Thyroid gland (tissue), 4 donors: Measurements from ENCODE around the gene PTGFRN. TPM values are rescaled to one million over a fixed set of nuclear protein-coding genes. Genes with fewer than 3 reads are reported as not detected.

Experiments
- DNase-seq, 2 donors: peaks; one replicate each; pipeline ENCODE4 v3.0.0-alpha.2; 2019
- H3K27ac ChIP-seq, 3 donors: fragments of 200-600 bp; sonication (generic); 1 replicate in 2 of 3; 2 replicates in 1 of 3; pipeline ENCODE4 v1.5.1; 2016 to 2019; ENCODE audit warnings: mild to moderate bottlenecking in 1 of 3, moderate library complexity in 1 of 3
- H3K27me3 ChIP-seq: fragments of 200-600 bp; sonication (generic); one replicate; pipeline ENCODE4 v1.5.1; 2019
- H3K36me3 ChIP-seq, 2 donors: fragments of 200-600 bp; sonication (generic); one replicate each; pipeline ENCODE4 v1.5.1; 2016 to 2019
- H3K4me1 ChIP-seq, 2 donors: fragments of 200-600 bp; sonication (generic); one replicate each; pipeline ENCODE4 v1.5.1; 2017 to 2019
- H3K4me3 ChIP-seq, 3 donors: fragments of 200-600 bp; sonication (generic); replicated peaks in 1 of 3; 1 replicate in 2 of 3; 2 replicates in 1 of 3; pipeline ENCODE4 v1.5.1; 2016; ENCODE audit warnings: mild to moderate bottlenecking in 1 of 3
- H3K9me3 ChIP-seq: fragments of 200-600 bp; sonication (generic); one replicate; pipeline ENCODE4 v1.5.1; 2017
- POLR2A ChIP-seq, 2 donors: fragments of 450-650 bp; IDR thresholded peaks; one replicate each; pipeline ENCODE4 v1.6.1; 2017; ENCODE audit warnings: antibody characterized with exemption in 2 of 2, mild to moderate bottlenecking in 2 of 2, moderate library complexity in 1 of 2
- WGBS, 2 donors: methylation state at CpG; one replicate each; pipeline ENCODE4 v1.1.5; 2017; 5-methylcytosine and 5-hydroxymethylcytosine counted together
- intact Hi-C: fragments of 100-400 bp; cut with DNase I; formaldehyde crosslinking; loops from one replicate; pipeline ENCODE4 v1.15.1; 2023
- total RNA-seq, 4 donors: library from RNA; depleted of rRNA; stranded (reverse); fragments of >200 nt; gene quantifications; one replicate each; pipeline ENCODE4 v1.2.3, GENCODE V29; 2016
- TF ChIP-seq, protein P1 (sequence below), 6 experiments: fragments of 200-600 bp in 3 of 6; fragments of 450-650 bp in 3 of 6; sonication (generic) in 3 of 6; IDR thresholded peaks; one replicate each; pipeline ENCODE4 v1.5.1; 2016 to 2019; ENCODE audit warnings: antibody characterized with exemption in 6 of 6, mild to moderate bottlenecking in 2 of 6, inconsistent platforms in 1 of 6, moderate library complexity in 1 of 6

PTGFRN gene
- total RNA-seq, 4 donors from 2014 or later: 18.7 to 38.7 (median 27.6) TPM

DNA sequence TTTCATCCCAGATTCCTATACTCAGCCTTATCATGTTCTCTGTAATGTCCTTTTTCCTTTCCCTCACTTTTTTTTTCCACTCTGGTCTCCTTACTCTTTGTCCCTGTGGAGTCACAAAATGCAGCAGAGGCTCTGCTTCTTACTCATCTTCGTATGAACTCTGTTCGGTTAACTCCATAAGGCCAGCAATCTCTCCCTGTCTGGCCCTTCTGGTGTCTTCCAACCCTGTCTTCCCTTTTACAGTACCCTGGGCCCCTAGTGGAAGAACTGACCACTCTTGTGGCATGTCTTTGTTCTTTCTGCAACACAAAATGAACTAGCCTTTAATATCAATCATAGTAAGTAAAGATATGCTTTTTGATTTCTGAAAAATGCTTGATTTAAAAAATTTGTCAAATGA lies 98.9 kb downstream of the PTGFRN start:
- Histone ChIP-seq H3K36me3 (no peaks in the 10 kb centered on the region), H3K27me3 (no peaks in the 10 kb centered on the region), H3K4me3 (no peak overlapping the region), H3K9me3 (no peaks in the 10 kb centered on the region), H3K27ac (no peak overlapping the region), H3K4me1 (no peaks in the 10 kb centered on the region)
- intact Hi-C loops: no loop called here
- TF ChIP-seq, protein P1, sequence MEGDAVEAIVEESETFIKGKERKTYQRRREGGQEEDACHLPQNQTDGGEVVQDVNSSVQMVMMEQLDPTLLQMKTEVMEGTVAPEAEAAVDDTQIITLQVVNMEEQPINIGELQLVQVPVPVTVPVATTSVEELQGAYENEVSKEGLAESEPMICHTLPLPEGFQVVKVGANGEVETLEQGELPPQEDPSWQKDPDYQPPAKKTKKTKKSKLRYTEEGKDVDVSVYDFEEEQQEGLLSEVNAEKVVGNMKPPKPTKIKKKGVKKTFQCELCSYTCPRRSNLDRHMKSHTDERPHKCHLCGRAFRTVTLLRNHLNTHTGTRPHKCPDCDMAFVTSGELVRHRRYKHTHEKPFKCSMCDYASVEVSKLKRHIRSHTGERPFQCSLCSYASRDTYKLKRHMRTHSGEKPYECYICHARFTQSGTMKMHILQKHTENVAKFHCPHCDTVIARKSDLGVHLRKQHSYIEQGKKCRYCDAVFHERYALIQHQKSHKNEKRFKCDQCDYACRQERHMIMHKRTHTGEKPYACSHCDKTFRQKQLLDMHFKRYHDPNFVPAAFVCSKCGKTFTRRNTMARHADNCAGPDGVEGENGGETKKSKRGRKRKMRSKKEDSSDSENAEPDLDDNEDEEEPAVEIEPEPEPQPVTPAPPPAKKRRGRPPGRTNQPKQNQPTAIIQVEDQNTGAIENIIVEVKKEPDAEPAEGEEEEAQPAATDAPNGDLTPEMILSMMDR (IDR thresholded peaks at IDR 0.05): no peak
- TF ChIP-seq POLR2A (IDR thresholded peaks at IDR 0.05): no peak
- WGBS, 2 donors: 70 to 74% methylated on average over 2 of the region's 2 CpGs
- DNase-seq: no peak

DNA sequence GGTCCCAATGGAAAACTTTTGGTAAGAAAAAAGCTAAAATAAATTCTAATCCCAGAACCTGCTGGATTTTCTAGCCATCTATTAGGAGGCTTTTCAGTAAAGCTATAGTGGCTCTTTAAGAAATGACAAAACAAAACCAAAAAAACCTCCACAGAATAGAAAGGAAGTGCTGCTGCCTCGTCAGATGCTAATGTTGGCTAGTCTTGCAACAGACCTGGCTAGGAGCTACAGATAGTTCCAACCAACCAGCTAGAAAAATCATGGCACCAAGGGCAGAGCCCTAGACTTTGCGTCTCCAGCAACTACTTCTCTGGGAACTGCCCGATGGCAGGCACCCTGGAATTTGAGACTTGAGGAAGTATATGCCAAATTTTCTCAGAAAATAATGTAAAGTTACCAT lies 99.4 kb downstream of the PTGFRN start:
- Histone ChIP-seq H3K27ac (no peak overlapping the region), H3K27me3 (no peaks in the 10 kb centered on the region), H3K36me3 (no peaks in the 10 kb centered on the region), H3K9me3 (no peaks in the 10 kb centered on the region), H3K4me1 (no peaks in the 10 kb centered on the region), H3K4me3 (no peak overlapping the region)
- no peak for DNase-seq
- intact Hi-C loops: no loop called here
- no peak for TF ChIP-seq POLR2A (IDR thresholded peaks at IDR 0.05)
- TF ChIP-seq, protein P1 (IDR thresholded peaks at IDR 0.05): no peak
- WGBS, 2 donors: 70 to 76% methylated on average over 3 of the region's 3 CpGs

DNA sequence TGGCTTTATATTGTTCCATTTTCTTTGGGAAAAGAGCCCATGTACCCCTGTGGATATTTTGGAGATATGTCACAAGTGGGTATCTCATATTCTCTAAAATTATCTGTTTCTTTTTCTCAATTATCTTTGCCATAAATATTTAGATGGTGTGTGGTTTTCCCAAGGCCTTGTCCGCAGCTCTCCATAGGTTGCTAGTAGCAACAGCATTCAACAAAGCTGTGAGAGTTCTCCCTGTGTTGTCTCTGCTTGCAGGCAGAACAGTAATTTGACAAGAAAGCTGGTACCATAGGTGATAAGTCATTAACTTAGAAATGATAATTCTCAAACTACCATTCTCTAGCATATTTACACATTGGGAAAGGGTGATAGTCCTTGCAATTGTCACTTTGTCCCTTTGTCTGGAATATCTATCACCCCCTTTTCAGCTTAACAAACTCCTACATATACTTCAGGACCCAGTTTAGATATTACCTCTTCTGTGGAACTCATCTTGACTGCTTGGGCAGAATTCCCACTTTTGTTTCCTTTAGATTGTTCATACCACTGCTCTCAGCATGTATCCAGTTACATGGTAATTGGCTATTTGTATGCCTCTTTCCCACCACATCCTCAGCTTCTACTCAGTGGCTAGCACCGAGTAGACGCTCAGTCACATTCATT lies 100.7 kb downstream of the PTGFRN start:
- Histone ChIP-seq H3K4me3 (no peak overlapping the region), H3K9me3 (no peaks in the 10 kb centered on the region), H3K27me3 (no peaks in the 10 kb centered on the region), H3K27ac (no peak overlapping the region), H3K36me3 (no peaks in the 10 kb centered on the region), H3K4me1 (no peaks in the 10 kb centered on the region)
- DNase-seq: no peak
- WGBS, 2 donors: 95 to 96% methylated on average over 3 of the region's 3 CpGs
- TF ChIP-seq, protein P1 (IDR thresholded peaks at IDR 0.05): no peak
- no peak for TF ChIP-seq POLR2A (IDR thresholded peaks at IDR 0.05)
- intact Hi-C loops: no loop called here

DNA sequence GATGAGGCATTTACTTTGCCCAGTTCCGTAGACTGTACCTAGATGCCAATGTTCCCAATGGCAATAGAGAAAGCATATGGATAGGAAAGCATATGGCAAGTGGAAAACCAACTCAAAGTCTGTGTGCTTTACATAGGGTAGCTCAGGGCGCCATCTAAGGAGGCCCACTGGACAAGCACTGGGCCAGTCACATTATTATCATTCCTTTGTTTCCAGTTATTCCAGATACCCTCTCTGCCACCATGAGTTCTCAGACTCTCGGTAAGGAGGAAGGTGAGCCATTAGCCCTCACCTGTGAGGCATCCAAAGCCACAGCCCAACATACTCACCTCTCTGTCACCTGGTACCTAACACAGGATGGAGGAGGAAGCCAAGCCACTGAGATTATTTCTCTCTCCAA lies 101.6 kb downstream of the PTGFRN start:
- no peak for DNase-seq
- Histone ChIP-seq H3K4me3 (no peak overlapping the region), H3K9me3 (no peaks in the 10 kb centered on the region), H3K27ac (no peak overlapping the region), H3K27me3 (no peaks in the 10 kb centered on the region), H3K36me3 (no peaks in the 10 kb centered on the region), H3K4me1 (no peaks in the 10 kb centered on the region)
- TF ChIP-seq, protein P1 (IDR thresholded peaks at IDR 0.05): no peak
- no peak for TF ChIP-seq POLR2A (IDR thresholded peaks at IDR 0.05)
- intact Hi-C loops: no loop called here
- WGBS, 2 donors: 92 to 93% methylated on average over 3 of the region's 3 CpGs

DNA sequence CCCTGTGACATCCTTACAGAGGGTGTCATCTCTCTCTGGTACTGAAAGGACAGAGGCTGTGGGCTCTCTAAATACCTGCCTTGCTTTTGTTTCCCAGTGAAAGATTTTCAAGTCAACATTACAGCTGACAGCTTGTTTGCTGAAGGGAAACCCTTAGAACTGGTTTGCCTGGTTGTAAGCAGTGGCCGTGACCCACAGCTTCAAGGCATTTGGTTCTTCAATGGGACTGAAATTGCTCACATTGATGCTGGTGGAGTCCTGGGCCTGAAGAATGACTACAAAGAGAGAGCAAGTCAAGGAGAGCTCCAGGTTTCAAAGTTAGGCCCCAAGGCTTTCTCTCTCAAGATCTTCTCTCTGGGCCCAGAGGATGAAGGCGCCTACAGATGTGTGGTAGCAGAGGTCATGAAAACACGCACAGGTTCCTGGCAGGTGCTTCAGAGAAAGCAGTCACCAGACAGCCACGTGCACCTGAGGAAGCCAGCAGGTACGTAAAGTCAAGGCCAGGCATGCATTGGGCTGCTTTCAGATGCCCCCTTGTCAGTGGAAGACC lies 103.7 kb downstream of the PTGFRN start:
- peak; percentile 70 to 72 for DNase-seq
- Histone ChIP-seq H3K27me3 (no peaks in the 10 kb centered on the region), H3K36me3 (no peaks in the 10 kb centered on the region), H3K4me1 (no peaks in the 10 kb centered on the region), H3K9me3 (no peaks in the 10 kb centered on the region), H3K27ac (no peak overlapping the region), H3K4me3 (no peak overlapping the region)
- intact Hi-C loops: no loop called here
- no peak for TF ChIP-seq POLR2A (IDR thresholded peaks at IDR 0.05)
- TF ChIP-seq, protein P1 (IDR thresholded peaks at IDR 0.05): no peak
- 68 to 73% methylated on average over 3 to 5 of the region's 5 CpGs for WGBS, 2 donors
